ENCODE data around the gene CNGA2. TPM values are rescaled to one million over a fixed set of nuclear protein-coding genes. Genes with fewer than 3 reads are reported as not detected.

Gene CNGA2
- total and polyA plus RNA-seq, 2 donors (not counting 3 experiments of a cell fraction or from before 2014, with no cell fraction given): not detected

DNA sequence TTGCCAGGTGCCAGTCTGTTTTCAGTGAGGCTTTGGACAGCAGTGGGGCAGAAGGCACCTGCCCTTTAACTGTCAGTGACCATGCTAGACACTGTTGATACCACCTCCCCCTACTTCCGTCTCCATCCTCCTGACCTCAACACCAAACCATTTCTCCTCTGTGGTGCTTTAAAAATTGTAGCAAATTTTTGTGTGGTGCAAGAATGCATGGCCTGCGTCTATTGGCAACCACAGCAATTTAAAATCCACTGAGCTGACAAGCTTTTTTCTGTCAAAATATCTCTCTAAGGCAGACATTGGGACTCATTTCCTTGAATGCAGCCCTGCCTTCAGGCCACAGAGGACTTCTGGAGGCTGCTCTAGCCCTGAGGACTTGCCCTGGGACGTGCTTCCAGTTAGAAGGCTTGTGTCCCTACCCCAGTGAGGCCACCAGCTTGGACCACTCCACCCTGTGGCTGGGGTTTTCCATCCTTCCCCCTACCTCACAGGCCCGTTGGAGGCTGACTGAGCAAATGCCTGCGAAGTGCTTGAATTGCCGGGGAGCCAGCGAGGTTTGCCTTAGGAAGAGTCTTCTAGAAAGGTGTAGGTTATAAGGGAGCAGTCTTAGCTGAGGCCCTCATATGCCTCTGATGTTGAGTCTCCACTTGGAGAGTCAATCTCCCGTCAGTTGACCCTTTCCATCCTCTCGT is 32.4 kb upstream of the CNGA2 start:
- no peak for DNase-seq (ENCODE audit: low read depth, low spot score)
- FAIRE-seq: no peak

More for the DNA sequence above, 32.4 kb upstream of the CNGA2 start:
- TF ChIP-seq, protein P1, sequence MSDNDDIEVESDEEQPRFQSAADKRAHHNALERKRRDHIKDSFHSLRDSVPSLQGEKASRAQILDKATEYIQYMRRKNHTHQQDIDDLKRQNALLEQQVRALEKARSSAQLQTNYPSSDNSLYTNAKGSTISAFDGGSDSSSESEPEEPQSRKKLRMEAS (IDR thresholded peaks at IDR 0.05; ENCODE audit: insufficient read depth, insufficient read length): no peak
- no peak for TF ChIP-seq FOS (IDR thresholded peaks at IDR 0.05; ENCODE audit: borderline replicate concordance, insufficient read depth, low read length)
- no peak for TF ChIP-seq MYC (IDR thresholded peaks at IDR 0.05; ENCODE audit: low read depth, low read length)
- no peak for TF ChIP-seq CTCF (IDR thresholded peaks at IDR 0.05; ENCODE audit: extremely low read depth in 1 of 2, insufficient read depth in 1 of 2, low read depth in 1 of 2, low read length in 2 of 2)
- no peak for TF ChIP-seq EZH2 (IDR thresholded peaks at IDR 0.05; ENCODE audit: borderline replicate concordance, low read depth, low read length, severe bottlenecking)
- no peak for TF ChIP-seq POLR2AphosphoS5 (IDR thresholded peaks at IDR 0.05; ENCODE audit: insufficient read depth, low read depth, low read length)
- TF ChIP-seq JUN (IDR thresholded peaks at IDR 0.05; ENCODE audit: borderline replicate concordance, insufficient read depth, insufficient read length, low read depth): no peak
- no peak for TF ChIP-seq GATA2 (IDR thresholded peaks at IDR 0.05; ENCODE audit: insufficient read depth, insufficient read length, low read depth, low read length)
- no peak for TF ChIP-seq POLR2A (IDR thresholded peaks at IDR 0.05; ENCODE audit: low read depth, low read length)
- Histone ChIP-seq H3K27me3 (ENCODE audit: control insufficient read depth in 2 of 2, insufficient read depth in 2 of 2, low read length in 2 of 2) (no peaks in the 10 kb centered on the region), H3K4me1 (ENCODE audit: control insufficient read depth, extremely low read depth, insufficient read depth, low read length) (no peaks in the 10 kb centered on the region), H3K27ac (ENCODE audit: insufficient read depth, low read depth, low read length) (no peak overlapping the region), H3K4me2 (ENCODE audit: insufficient read depth, low read length) (no peak overlapping the region), H3K36me3 (ENCODE audit: control insufficient read depth in 2 of 2, extremely low read depth in 1 of 2, insufficient read depth in 2 of 2, low read length in 2 of 2) (no peaks in the 10 kb centered on the region), H3K79me2 (ENCODE audit: control insufficient read depth, insufficient read depth, low read length) (no peaks in the 10 kb centered on the region), H3K4me3 (replicated peaks in 1 of 3; ENCODE audit: insufficient read depth in 1 of 3, low read depth in 1 of 3, low read length in 3 of 3) (no peak overlapping the region), H3K9me3 (replicated peaks; ENCODE audit: control insufficient read depth, insufficient read depth, low read length) (no peaks in the 10 kb centered on the region), H3K9ac (replicated peaks; ENCODE audit: extremely low read depth, insufficient read depth, low read length) (no peak overlapping the region), H3K9me1 (replicated peaks; ENCODE audit: control insufficient read depth, extremely low read depth, insufficient read depth, low read length) (no peaks in the 10 kb centered on the region), H2AFZ (ENCODE audit: low read depth, low read length) (no peak overlapping the region), H4K20me1 (replicated peaks; ENCODE audit: control insufficient read depth, extremely low read depth, insufficient read depth, low read length) (no peaks in the 10 kb centered on the region)
- intact Hi-C loops (cut with micrococcal nuclease): no loop called here
- dilution Hi-C loops (cut with MboI; ENCODE audit: extremely low pct_ligation_motif_present, low sequenced_read_pairs): no loop called here
- POLR2A ChIA-PET: no interaction called here
- CTCF ChIA-PET: no interaction called here
- BruUV-seq (replicated peaks): no TSS peak
